C4-2B (cell line): ENCODE measurements around the gene LACTBL1.

Source experiments
- CTCF ChIP-seq: fragments of 450-650 bp; conservative IDR thresholded peaks from 2 replicates; pipeline ENCODE4 v1.5.1; 2017; ENCODE audit warnings: mild to moderate bottlenecking
- ZFX ChIP-seq: fragments of 450-650 bp; IDR thresholded peaks from 2 replicates; pipeline ENCODE4 v1.6.1; 2017

GRCh38 chr1:22972760-22973159 lies at the start of gene LACTBL1:
- no peak for TF ChIP-seq CTCF
- no peak for TF ChIP-seq ZFX
